ENCODE results near the gene PROSER2.

DNA sequence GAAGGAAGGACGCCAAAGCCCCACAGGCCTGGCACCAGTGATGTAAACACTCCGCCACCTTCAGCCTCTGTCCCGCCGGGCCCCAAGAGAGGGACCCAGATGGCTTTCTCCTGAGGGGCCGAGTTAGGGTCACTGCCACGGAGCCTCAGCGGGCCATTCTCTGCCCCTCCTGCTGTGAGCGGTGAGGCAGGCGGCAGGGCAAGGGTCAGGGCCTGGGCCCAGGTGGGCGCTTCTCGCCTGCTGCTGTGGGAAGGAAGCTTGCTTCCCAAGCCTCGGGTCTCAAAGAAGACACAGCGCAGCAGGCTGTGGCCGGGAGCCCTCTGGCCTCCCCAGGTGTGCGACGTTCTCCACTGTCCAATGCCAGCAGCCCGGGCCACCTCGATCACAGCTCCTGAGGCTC lies 84.8 kb downstream of the PROSER2 start:
- TF ChIP-seq, protein P1, sequence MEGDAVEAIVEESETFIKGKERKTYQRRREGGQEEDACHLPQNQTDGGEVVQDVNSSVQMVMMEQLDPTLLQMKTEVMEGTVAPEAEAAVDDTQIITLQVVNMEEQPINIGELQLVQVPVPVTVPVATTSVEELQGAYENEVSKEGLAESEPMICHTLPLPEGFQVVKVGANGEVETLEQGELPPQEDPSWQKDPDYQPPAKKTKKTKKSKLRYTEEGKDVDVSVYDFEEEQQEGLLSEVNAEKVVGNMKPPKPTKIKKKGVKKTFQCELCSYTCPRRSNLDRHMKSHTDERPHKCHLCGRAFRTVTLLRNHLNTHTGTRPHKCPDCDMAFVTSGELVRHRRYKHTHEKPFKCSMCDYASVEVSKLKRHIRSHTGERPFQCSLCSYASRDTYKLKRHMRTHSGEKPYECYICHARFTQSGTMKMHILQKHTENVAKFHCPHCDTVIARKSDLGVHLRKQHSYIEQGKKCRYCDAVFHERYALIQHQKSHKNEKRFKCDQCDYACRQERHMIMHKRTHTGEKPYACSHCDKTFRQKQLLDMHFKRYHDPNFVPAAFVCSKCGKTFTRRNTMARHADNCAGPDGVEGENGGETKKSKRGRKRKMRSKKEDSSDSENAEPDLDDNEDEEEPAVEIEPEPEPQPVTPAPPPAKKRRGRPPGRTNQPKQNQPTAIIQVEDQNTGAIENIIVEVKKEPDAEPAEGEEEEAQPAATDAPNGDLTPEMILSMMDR (IDR thresholded peaks at IDR 0.05): no peak
- no peak for TF ChIP-seq EZH2 (IDR thresholded peaks at IDR 0.05; ENCODE audit: borderline replicate concordance, insufficient read depth, low read depth, low read length, poor library complexity, severe bottlenecking)
